Caki2 (cell line): ENCODE measurements around the gene KLHDC9. TPM values are rescaled to one million over a fixed set of nuclear protein-coding genes. Genes with fewer than 3 reads are reported as not detected.
A peak's percentile ranks its signal among the peaks of the same experiment; 100 is the strongest.
"Not testable (repeated sequence)": the region's sequence is repeated elsewhere in the genome, so short reads cannot be mapped to it uniquely, and the experiment has no call there.

Experiments
- DNase-seq: peaks from one replicate; pipeline ENCODE4 v3.0.0-alpha.2; 2015; ENCODE audit warnings: low read depth
- in situ Hi-C: cut with HindIII; loops from 2 replicates; pipeline ENCODE4 v1.10.0; 2016; ENCODE audit warnings: low sequenced_read_pairs, low pct_unique_long_range_greater_than_20kb, mixed read lengths
- total RNA-seq: library from RNA; depleted of rRNA; stranded (reverse); fragments of >200 nt; shearing (Covaris generic); gene quantifications from 2 replicates; pipeline ENCODE4 v1.2.3, GENCODE V29; 2014; ENCODE audit warnings: low replicate concordance

The KLHDC9 gene
- total RNA-seq, 1 experiment from 2014 or later, result 23.8 TPM

GRCh38 chr1:161090617-161091016 lies 7.5 kb upstream of the KLHDC9 start:
- in situ Hi-C loops, result loop anchor here (10.0 kb wide), 1 partner anchor 46 kb away; the partner anchor contains the start of gene USF1
- no peak for DNase-seq

- in situ Hi-C loops, result loop anchor here (10.0 kb wide), 1 partner anchor 46 kb away; the partner anchor contains the start of gene USF1
- no peak for DNase-seq
Measured at GRCh38 chr1:161091093-161091492, 7.1 kb upstream of the KLHDC9 start.

GRCh38 chr1:161091796-161092507 lies 6.2 kb upstream of the KLHDC9 start:
- in situ Hi-C loops, result loop anchor here (10.0 kb wide), 1 partner anchor 47 kb away; the partner anchor contains the start of gene USF1
- DNase-seq, result no peak

- in situ Hi-C loops, result loop anchor here (10.0 kb wide), 1 partner anchor 48 kb away; the partner anchor contains the start of gene USF1
- no peak for DNase-seq
Measured at GRCh38 chr1:161092621-161093028, 5.5 kb upstream of the KLHDC9 start.

- in situ Hi-C loops, result loop anchor here (10.0 kb wide), 1 partner anchor 50 kb away; the partner anchor contains the start of gene USF1
Measured at GRCh38 chr1:161094481-161094880, 3.7 kb upstream of the KLHDC9 start.

GRCh38 chr1:161095230-161095629 lies 2.9 kb upstream of the KLHDC9 start:
- no peak for DNase-seq
- in situ Hi-C loops, result loop anchor here (10.0 kb wide), 1 partner anchor 50 kb away; the partner anchor contains the start of gene USF1

More at GRCh38 chr1:161094481-161094880, 3.7 kb upstream of the KLHDC9 start:
- DNase-seq, result no peak

GRCh38 chr1:161096015-161096414 lies 2.1 kb upstream of the KLHDC9 start:
- in situ Hi-C loops, result loop anchor here (10.0 kb wide), 1 partner anchor 51 kb away; the partner anchor contains the start of gene USF1
- no peak for DNase-seq

- no peak for DNase-seq
- in situ Hi-C loops, result loop anchor here (10.0 kb wide), 1 partner anchor 52 kb away; the partner anchor contains the start of gene USF1
Measured at GRCh38 chr1:161096530-161096929, 1.6 kb upstream of the KLHDC9 start.

- DNase-seq, result no peak
- in situ Hi-C loops, result loop anchor here (10.0 kb wide), 1 partner anchor 54 kb away; the partner anchor contains the start of gene USF1
Measured at GRCh38 chr1:161099090-161099802, 1.1 kb downstream of the KLHDC9 start.

- no peak for DNase-seq
- in situ Hi-C loops, result no loop called here
Measured at GRCh38 chr1:161100556-161100955, 2.4 kb downstream of the KLHDC9 start.

GRCh38 chr1:161106431-161106830 lies 8.3 kb downstream of the KLHDC9 start:
- in situ Hi-C loops, result no loop called here

GRCh38 chr1:161111117-161111516 lies 13.0 kb downstream of the KLHDC9 start:
- in situ Hi-C loops, result no loop called here
- no peak for DNase-seq

More at GRCh38 chr1:161106431-161106830, 8.3 kb downstream of the KLHDC9 start:
- DNase-seq, result no peak

- no peak for DNase-seq
- in situ Hi-C loops, result no loop called here
Measured at GRCh38 chr1:161111527-161111926, 13.4 kb downstream of the KLHDC9 start.

GRCh38 chr1:161113915-161114314 lies 15.8 kb downstream of the KLHDC9 start:
- no peak for DNase-seq
- in situ Hi-C loops, result no loop called here

GRCh38 chr1:161114556-161114955 lies 16.4 kb downstream of the KLHDC9 start:
- in situ Hi-C loops, result no loop called here
- no peak for DNase-seq

GRCh38 chr1:161115132-161115711 lies 17.1 kb downstream of the KLHDC9 start:
- peak; percentile 84 for DNase-seq
- in situ Hi-C loops, result no loop called here

- DNase-seq, in situ Hi-C loops: not testable (repeated sequence)
Measured at GRCh38 chr1:161115961-161116360, 17.8 kb downstream of the KLHDC9 start.

- in situ Hi-C loops, result no loop called here
- peak; percentile 76 for DNase-seq
Measured at GRCh38 chr1:161117759-161118581, 19.8 kb downstream of the KLHDC9 start, which contains the start of the genes NIT1 and PFDN2. Gene NIT1 (plus strand): TSS chr1:161118105. CDS start chr1:161118177, 72 bp downstream. Gene PFDN2 (minus strand): TSS chr1:161118037. CDS start chr1:161118026, 11 bp downstream.
